H9 (cell line): Measurements from ENCODE around the gene DDC. TPM values are rescaled to one million over a fixed set of nuclear protein-coding genes. Genes with fewer than 3 reads are reported as not detected.
A peak's percentile ranks its signal among the peaks of the same experiment; 100 is the strongest.

Experiments used
- DNase-seq: peaks from one replicate; pipeline ENCODE4 v3.0.0-alpha.2; 2017
- H2AFZ ChIP-seq: one replicate; pipeline ENCODE4 v1.6.1; 2013; ENCODE audit warnings: mild to moderate bottlenecking, low read length, control low read depth, moderate library complexity
- H2AK5ac ChIP-seq: 2 replicates; pipeline ENCODE4 v1.6.1; 2013; ENCODE audit warnings: low read length, control low read depth, mixed read lengths; ENCODE audit not compliant: insufficient read length
- H2BK120ac ChIP-seq: one replicate; pipeline ENCODE4 v1.6.1; 2013; ENCODE audit warnings: low read depth, mild to moderate bottlenecking, low read length, control low read depth, inconsistent platforms; ENCODE audit not compliant: poor library complexity, severe bottlenecking
- H2BK12ac ChIP-seq: 2 replicates; pipeline ENCODE4 v1.6.1; 2013; ENCODE audit warnings: low read length, control low read depth, mixed read lengths, low read depth; ENCODE audit not compliant: insufficient read length
- H2BK15ac ChIP-seq: 2 replicates; pipeline ENCODE4 v1.6.1; 2013; ENCODE audit warnings: low read depth, low read length, control low read depth
- H2BK20ac ChIP-seq: one replicate; pipeline ENCODE4 v1.6.1; 2013; ENCODE audit warnings: low read depth, mild to moderate bottlenecking, low read length, control low read depth, inconsistent platforms; ENCODE audit not compliant: poor library complexity, severe bottlenecking
- H2BK5ac ChIP-seq: 2 replicates; pipeline ENCODE4 v1.6.1; 2013; ENCODE audit warnings: low read length, control low read depth, mixed read lengths; ENCODE audit not compliant: insufficient read length
- H3K14ac ChIP-seq: 2 replicates; pipeline ENCODE4 v1.6.1; 2013; ENCODE audit warnings: low read length, control low read depth; ENCODE audit not compliant: insufficient read depth
- H3K18ac ChIP-seq: 2 replicates; pipeline ENCODE4 v1.6.1; 2013; ENCODE audit warnings: low read depth, mild to moderate bottlenecking, mixed read lengths, low read length, control low read depth; ENCODE audit not compliant: insufficient read length
- H3K23ac ChIP-seq: 2 replicates; pipeline ENCODE4 v1.6.1; 2013; ENCODE audit warnings: low read length, control low read depth, mixed read lengths, low read depth; ENCODE audit not compliant: insufficient read length
- H3K23me2 ChIP-seq: 2 replicates; pipeline ENCODE4 v1.6.1; 2013; ENCODE audit warnings: low read depth, mild to moderate bottlenecking, mixed read lengths, low read length, control low read depth; ENCODE audit not compliant: insufficient read length, poor library complexity, severe bottlenecking
- H3K27ac ChIP-seq: 2 replicates; pipeline ENCODE4 v1.5.1; 2013; ENCODE audit warnings: low read length, control low read depth, mixed read lengths, low read depth; ENCODE audit not compliant: insufficient read length
- H3K27me3 ChIP-seq: 2 replicates; pipeline ENCODE4 v1.6.1; 2013; ENCODE audit warnings: low read length, control low read depth, inconsistent platforms; ENCODE audit not compliant: insufficient read depth
- H3K4ac ChIP-seq: 2 replicates; pipeline ENCODE4 v1.6.1; 2013; ENCODE audit warnings: low read depth, mild to moderate bottlenecking, control low read depth, inconsistent platforms, low read length, moderate library complexity
- H3K4me1 ChIP-seq: 2 replicates; pipeline ENCODE4 v1.6.1; 2013; ENCODE audit warnings: low read length, control low read depth, inconsistent platforms; ENCODE audit not compliant: insufficient read depth
- H3K4me2 ChIP-seq: 2 replicates; pipeline ENCODE4 v1.6.1; 2013; ENCODE audit warnings: low read length, control low read depth, mixed read lengths; ENCODE audit not compliant: insufficient read length, insufficient read depth
- H3K56ac ChIP-seq: 2 replicates; pipeline ENCODE4 v1.6.1; 2013; ENCODE audit warnings: low read depth, mild to moderate bottlenecking, mixed read lengths, low read length, control low read depth; ENCODE audit not compliant: insufficient read length
- H3K79me1 ChIP-seq: 2 replicates; pipeline ENCODE4 v1.6.1; 2013; ENCODE audit warnings: low read depth, mild to moderate bottlenecking, moderate library complexity, low read length, control low read depth, inconsistent platforms; ENCODE audit not compliant: insufficient read depth, poor library complexity, severe bottlenecking
- H3K79me2 ChIP-seq: 2 replicates; pipeline ENCODE4 v1.6.1; 2013; ENCODE audit warnings: low read length, control low read depth, inconsistent platforms; ENCODE audit not compliant: insufficient read depth
- H3K9ac ChIP-seq: 2 replicates; pipeline ENCODE4 v1.6.1; 2013; ENCODE audit warnings: low read length, control low read depth, mixed read lengths; ENCODE audit not compliant: insufficient read length; ENCODE audit errors: extremely low read depth
- H3K9me3 ChIP-seq: one replicate; pipeline ENCODE4 v1.6.1; 2013; ENCODE audit warnings: low read depth, low read length, inconsistent platforms; ENCODE audit not compliant: control insufficient read depth
- H3T11ph ChIP-seq: one replicate; pipeline ENCODE4 v1.6.1; 2013; ENCODE audit warnings: mild to moderate bottlenecking, low read length, control low read depth, inconsistent platforms
- H4K20me1 ChIP-seq: one replicate; pipeline ENCODE4 v1.6.1; 2013; ENCODE audit not compliant: control insufficient read depth, insufficient read length, insufficient read depth
- H4K5ac ChIP-seq: 2 replicates; pipeline ENCODE4 v1.6.1; 2013; ENCODE audit warnings: low read depth, mild to moderate bottlenecking, mixed read lengths, low read length, control low read depth; ENCODE audit not compliant: insufficient read length
- H4K8ac ChIP-seq: replicated peaks from 2 replicates; pipeline ENCODE4 v1.6.1; 2013; ENCODE audit warnings: low read length, control low read depth, mixed read lengths, low read depth; ENCODE audit not compliant: insufficient read length
- H4K91ac ChIP-seq: 2 replicates; pipeline ENCODE4 v1.6.1; 2013; ENCODE audit warnings: low read depth, mild to moderate bottlenecking, moderate library complexity, mixed read lengths, low read length, control low read depth; ENCODE audit not compliant: insufficient read length
- H3K27ac Mint-ChIP-seq, 3 experiments: 2 replicates in 2 of 3; 3 replicates in 1 of 3; pipeline ENCODE4 v1.8.0; 2020 to 2021; ENCODE audit warnings: mixed read lengths in 3 of 3, mild to moderate bottlenecking in 1 of 3, moderate library complexity in 1 of 3
- H3K27me3 Mint-ChIP-seq: 2 replicates; pipeline ENCODE4 v1.8.0; 2021; ENCODE audit warnings: low read depth, mild to moderate bottlenecking, moderate library complexity, mixed read lengths
- H3K36me3 Mint-ChIP-seq, 3 experiments: 2 replicates in 2 of 3; 3 replicates in 1 of 3; pipeline ENCODE4 v1.8.0; 2020 to 2021; ENCODE audit warnings: low read depth in 3 of 3, mixed read lengths in 3 of 3; ENCODE audit not compliant: insufficient read depth in 1 of 3
- H3K4me1 Mint-ChIP-seq, 2 experiments: 2 replicates each; pipeline ENCODE4 v1.8.0; 2020; ENCODE audit warnings: mixed read lengths in 2 of 2
- H3K4me3 Mint-ChIP-seq, 2 experiments: 2 replicates in 1 of 2; 3 replicates in 1 of 2; pipeline ENCODE4 v1.8.0; 2020 to 2021; ENCODE audit warnings: mild to moderate bottlenecking in 2 of 2, mixed read lengths in 2 of 2, moderate library complexity in 1 of 2
- H3K9me3 Mint-ChIP-seq, 2 experiments: 2 replicates in 1 of 2; 3 replicates in 1 of 2; pipeline ENCODE4 v1.8.0; 2020; ENCODE audit warnings: mild to moderate bottlenecking in 2 of 2, mixed read lengths in 2 of 2, moderate library complexity in 1 of 2
- WGBS: extraction: QIAGEN DNeasy Blood & Tissue Kit; methylation state at CpG from one replicate; pipeline ENCODE4 v1.1.7; 2013; ENCODE audit warnings: missing lambda C conversion rate, low lambda C conversion rate, mixed read lengths; ENCODE audit not compliant: insufficient read length; ENCODE audit errors: extremely low coverage; 5-methylcytosine and 5-hydroxymethylcytosine counted together
- total RNA-seq: library from RNA; stranded (reverse); gene quantifications from 2 replicates; pipeline ENCODE4 v1.2.1, GENCODE V29; 2021
- TF ChIP-seq, protein P1 (sequence below): fragments of 200-600 bp; sonication (generic); conservative IDR thresholded peaks from 3 replicates; pipeline ENCODE4 v1.8.0; 2021; ENCODE audit warnings: antibody characterized with exemption, mild to moderate bottlenecking

DDC gene
- total RNA-seq, 1 experiment from 2014 or later = not detected

DNA sequence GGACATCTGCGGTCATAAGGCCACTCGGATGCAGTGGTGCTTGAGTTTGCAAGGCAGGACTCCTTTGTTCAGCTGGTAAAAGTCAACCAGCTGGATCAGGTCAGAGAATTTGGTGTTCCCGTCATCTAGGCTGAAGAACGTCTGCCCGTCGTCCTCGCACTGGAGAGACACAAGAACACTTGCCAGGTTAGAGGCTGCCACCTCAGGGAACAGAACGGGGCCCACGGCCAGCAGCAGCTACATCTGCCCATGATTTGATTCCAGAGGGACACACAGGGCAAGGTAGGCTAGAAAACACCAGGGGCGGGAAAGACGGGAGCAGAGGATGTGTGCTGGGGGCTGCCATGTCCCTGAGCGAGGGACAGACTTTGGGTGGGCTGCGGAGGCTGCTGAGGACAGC is 27.7 kb upstream of the DDC start:
- Mint-ChIP-seq H3K27me3 (no peaks in the 10 kb centered on the region), H3K9me3 (no peaks in the 10 kb centered on the region), H3K4me3 (no peak overlapping the region), H3K27ac (peak overlapping the region in 1 of 3 experiments; percentile 55; a peak in 1 of 7 replicates), H3K36me3 (peaks cover 31 to 50% (median 35%) of the 10 kb centered on the region in 3 experiments), H3K4me1 (peaks cover 3 to 4% of the 10 kb centered on the region in 2 experiments; a peak in 2 of 4 replicates)
- H3K27ac ChIP-seq = no peak overlapping the region
- no peak overlapping the region for H2AK5ac ChIP-seq
- H3K4ac ChIP-seq = no peak overlapping the region
- H3K9me3 ChIP-seq = no peaks in the 10 kb centered on the region
- H3K14ac ChIP-seq = no peak overlapping the region
- no CpG with 5 or more reads among the region's 13 CpGs for WGBS
- H4K5ac ChIP-seq = no peak overlapping the region
- H2BK20ac ChIP-seq = no peak overlapping the region
- no peak overlapping the region for H3T11ph ChIP-seq
- no peak overlapping the region for H3K9ac ChIP-seq
- no peaks in the 10 kb centered on the region for H3K79me1 ChIP-seq
- H3K4me2 ChIP-seq = no peak overlapping the region
- H2AFZ ChIP-seq = no peak overlapping the region
- H3K27me3 ChIP-seq = no peaks in the 10 kb centered on the region
- no peaks in the 10 kb centered on the region for H3K23me2 ChIP-seq
- no peaks in the 10 kb centered on the region for H4K20me1 ChIP-seq
- H3K56ac ChIP-seq = no peak overlapping the region
- H2BK15ac ChIP-seq = no peak overlapping the region
- no peak overlapping the region for H3K23ac ChIP-seq
- H3K4me1 ChIP-seq = no peaks in the 10 kb centered on the region
- H2BK5ac ChIP-seq = no peak overlapping the region
- TF ChIP-seq, protein P1, sequence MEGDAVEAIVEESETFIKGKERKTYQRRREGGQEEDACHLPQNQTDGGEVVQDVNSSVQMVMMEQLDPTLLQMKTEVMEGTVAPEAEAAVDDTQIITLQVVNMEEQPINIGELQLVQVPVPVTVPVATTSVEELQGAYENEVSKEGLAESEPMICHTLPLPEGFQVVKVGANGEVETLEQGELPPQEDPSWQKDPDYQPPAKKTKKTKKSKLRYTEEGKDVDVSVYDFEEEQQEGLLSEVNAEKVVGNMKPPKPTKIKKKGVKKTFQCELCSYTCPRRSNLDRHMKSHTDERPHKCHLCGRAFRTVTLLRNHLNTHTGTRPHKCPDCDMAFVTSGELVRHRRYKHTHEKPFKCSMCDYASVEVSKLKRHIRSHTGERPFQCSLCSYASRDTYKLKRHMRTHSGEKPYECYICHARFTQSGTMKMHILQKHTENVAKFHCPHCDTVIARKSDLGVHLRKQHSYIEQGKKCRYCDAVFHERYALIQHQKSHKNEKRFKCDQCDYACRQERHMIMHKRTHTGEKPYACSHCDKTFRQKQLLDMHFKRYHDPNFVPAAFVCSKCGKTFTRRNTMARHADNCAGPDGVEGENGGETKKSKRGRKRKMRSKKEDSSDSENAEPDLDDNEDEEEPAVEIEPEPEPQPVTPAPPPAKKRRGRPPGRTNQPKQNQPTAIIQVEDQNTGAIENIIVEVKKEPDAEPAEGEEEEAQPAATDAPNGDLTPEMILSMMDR = no peak
- no peak overlapping the region for H2BK120ac ChIP-seq
- DNase-seq = no peak
- no peak overlapping the region for H3K18ac ChIP-seq
- no peak overlapping the region for H2BK12ac ChIP-seq
- no peak overlapping the region for H4K8ac ChIP-seq
- no peaks in the 10 kb centered on the region for H3K79me2 ChIP-seq
- H4K91ac ChIP-seq = no peak overlapping the region
